ENCODE measurements around the gene PHF21B. TPM values are rescaled to one million over a fixed set of nuclear protein-coding genes. Genes with fewer than 3 reads are reported as not detected.

Gene PHF21B
- total and polyA plus RNA-seq, 11 donors = 0.04 to 1.6 (median 0.47) TPM; not detected in 4

DNA sequence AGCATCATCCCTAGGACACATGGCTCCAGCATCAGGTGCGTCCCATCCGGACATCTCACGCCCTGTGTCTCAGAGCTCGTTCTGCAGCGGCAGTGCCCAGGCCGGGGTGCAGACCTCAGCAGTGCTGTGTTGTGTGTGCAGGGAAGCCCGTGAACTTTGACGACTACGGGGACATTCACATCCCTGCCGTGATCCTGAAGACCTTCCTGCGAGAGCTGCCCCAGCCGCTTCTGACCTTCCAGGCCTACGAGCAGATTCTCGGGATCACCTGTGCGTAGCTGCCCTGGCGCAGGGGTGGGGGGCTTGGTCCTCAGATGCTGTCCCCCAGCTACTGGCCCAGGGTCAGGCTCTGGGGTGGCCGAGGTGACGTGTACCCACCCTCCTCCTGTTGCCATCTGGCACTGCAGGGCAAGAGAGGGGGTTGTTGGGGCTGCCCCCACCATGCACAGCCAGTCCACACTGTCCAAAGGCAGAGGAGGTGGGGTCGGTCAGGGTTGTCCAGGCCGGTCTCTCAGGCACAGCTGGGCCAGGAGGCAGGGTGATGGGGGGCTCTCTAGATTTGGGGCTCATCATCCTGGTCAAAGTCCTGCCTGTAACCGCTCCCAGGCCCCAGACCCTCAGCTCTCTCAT, 160.9 kb downstream of the PHF21B start:
- peaks cover 0 to 12% (median 6%) of the 10 kb centered on the region in 12 donors for H3K9me3 ChIP-seq
- no peaks in the 10 kb centered on the region for H3K4me1 ChIP-seq
- WGBS, 4 donors = 86 to 91% (median 91%) methylated on average over 16 to 21 of the region's 21 CpGs
- H3K27me3 ChIP-seq = peaks cover 0 to 2% (median 0%) of the 10 kb centered on the region in 9 donors
- DNase-seq (no peak), ATAC-seq (peak in 1 of 4 donors; percentile 27)
- H3K36me3 ChIP-seq = no peaks in the 10 kb centered on the region
- H3K4me3 ChIP-seq = no peak overlapping the region
- H3K27ac ChIP-seq = no peak overlapping the region
- TF ChIP-seq, protein P1, sequence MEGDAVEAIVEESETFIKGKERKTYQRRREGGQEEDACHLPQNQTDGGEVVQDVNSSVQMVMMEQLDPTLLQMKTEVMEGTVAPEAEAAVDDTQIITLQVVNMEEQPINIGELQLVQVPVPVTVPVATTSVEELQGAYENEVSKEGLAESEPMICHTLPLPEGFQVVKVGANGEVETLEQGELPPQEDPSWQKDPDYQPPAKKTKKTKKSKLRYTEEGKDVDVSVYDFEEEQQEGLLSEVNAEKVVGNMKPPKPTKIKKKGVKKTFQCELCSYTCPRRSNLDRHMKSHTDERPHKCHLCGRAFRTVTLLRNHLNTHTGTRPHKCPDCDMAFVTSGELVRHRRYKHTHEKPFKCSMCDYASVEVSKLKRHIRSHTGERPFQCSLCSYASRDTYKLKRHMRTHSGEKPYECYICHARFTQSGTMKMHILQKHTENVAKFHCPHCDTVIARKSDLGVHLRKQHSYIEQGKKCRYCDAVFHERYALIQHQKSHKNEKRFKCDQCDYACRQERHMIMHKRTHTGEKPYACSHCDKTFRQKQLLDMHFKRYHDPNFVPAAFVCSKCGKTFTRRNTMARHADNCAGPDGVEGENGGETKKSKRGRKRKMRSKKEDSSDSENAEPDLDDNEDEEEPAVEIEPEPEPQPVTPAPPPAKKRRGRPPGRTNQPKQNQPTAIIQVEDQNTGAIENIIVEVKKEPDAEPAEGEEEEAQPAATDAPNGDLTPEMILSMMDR (IDR thresholded peaks at IDR 0.05) = no peak
- no peak for TF ChIP-seq POLR2A (IDR thresholded peaks at IDR 0.05)
- intact Hi-C loops (cut with DNase I) = no loop called here

DNA sequence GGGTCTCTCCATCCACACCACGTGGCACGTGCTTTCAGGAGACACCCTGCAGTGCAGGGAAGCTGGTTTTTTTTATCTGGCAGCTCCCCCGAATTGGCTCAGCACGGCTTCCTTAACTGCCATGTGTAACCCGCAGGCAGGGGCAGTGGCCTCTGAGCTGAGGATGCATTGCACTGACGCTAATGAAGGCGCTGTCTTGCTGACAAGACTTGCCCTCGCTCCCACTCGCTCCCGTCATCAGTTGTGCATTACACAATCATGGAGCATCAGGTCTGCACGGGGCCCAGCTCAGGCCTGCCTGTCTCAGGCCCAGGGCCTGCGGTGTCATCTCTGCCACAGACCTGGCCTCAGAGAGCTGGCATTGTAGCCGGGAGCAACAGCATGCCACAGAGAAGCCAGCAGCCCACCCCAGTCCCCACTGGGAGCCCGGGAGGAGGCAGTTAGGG, 161.5 kb downstream of the PHF21B start:
- Histone ChIP-seq H3K36me3 (no peaks in the 10 kb centered on the region), H3K27me3 (peaks cover 0 to 2% (median 0%) of the 10 kb centered on the region in 9 donors), H3K4me1 (no peaks in the 10 kb centered on the region), H3K4me3 (no peak overlapping the region), H3K27ac (no peak overlapping the region), H3K9me3 (peaks cover 0 to 13% (median 6%) of the 10 kb centered on the region in 12 donors)
- 60 to 71% (median 68%) methylated on average over 7 to 14 of the region's 14 CpGs for WGBS, 4 donors
- DNase-seq (no peak), ATAC-seq (no peak)
- intact Hi-C loops (cut with DNase I) = no loop called here
- TF ChIP-seq, protein P1 (IDR thresholded peaks at IDR 0.05) = no peak
- TF ChIP-seq POLR2A (IDR thresholded peaks at IDR 0.05) = no peak

DNA sequence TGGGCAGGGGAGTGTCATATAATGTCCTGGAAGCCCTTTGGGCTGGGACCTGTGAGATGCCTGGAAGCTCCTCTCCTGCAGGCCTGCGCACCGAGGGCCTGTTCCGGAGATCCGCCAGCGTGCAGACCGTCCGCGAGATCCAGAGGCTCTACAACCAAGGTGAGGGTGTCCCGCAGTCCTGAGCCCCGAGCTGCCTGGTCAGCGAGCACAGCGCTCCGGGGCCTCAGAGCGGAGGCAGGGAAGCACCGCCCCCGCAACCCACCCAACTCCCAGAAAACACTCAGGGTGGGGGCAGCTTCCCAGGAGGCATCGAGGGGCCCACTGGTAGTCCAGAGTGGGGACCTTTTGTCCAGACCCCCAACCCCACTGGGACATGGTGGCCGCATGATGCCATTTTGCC, 161.9 kb downstream of the PHF21B start:
- intact Hi-C loops (cut with DNase I) = no loop called here
- no peaks in the 10 kb centered on the region for H3K4me1 ChIP-seq
- peaks cover 0 to 13% (median 6%) of the 10 kb centered on the region in 12 donors for H3K9me3 ChIP-seq
- H3K36me3 ChIP-seq = no peaks in the 10 kb centered on the region
- ATAC-seq = no peak
- DNase-seq = peak in 1 of 5 donors; percentile 21
- no peak for TF ChIP-seq POLR2A (IDR thresholded peaks at IDR 0.05)
- no peak overlapping the region for H3K4me3 ChIP-seq
- no peak overlapping the region for H3K27ac ChIP-seq
- H3K27me3 ChIP-seq = peaks cover 0 to 2% (median 0%) of the 10 kb centered on the region in 9 donors
- WGBS, 4 donors = 87 to 94% (median 91%) methylated on average over 17 to 18 of the region's 18 CpGs

DNA sequence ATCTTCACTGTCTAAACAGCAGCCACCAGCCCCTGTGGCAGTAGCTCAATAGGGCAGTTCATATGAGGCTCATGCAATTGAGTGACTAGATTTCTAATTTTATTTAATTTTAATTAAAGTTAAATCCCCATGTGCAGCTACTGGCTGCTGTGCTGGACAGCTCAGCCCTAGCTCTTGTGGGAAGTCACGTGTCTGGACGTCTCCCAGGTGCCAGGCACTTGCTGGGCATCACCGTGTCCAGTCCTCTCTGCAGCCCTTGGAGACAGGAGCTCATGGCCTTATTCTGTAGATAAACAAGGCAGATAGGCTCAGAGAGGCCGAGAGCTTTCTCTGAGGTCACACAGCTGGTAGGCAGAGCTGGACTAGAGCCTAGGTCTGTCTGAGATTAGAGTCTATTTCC, 162.4 kb downstream of the PHF21B start:
- intact Hi-C loops (cut with DNase I) = no loop called here
- Histone ChIP-seq H3K27me3 (peaks cover 0 to 2% (median 0%) of the 10 kb centered on the region in 9 donors), H3K36me3 (no peaks in the 10 kb centered on the region), H3K27ac (no peak overlapping the region), H3K4me1 (no peaks in the 10 kb centered on the region), H3K9me3 (peaks cover 0 to 13% (median 6%) of the 10 kb centered on the region in 12 donors), H3K4me3 (no peak overlapping the region)
- DNase-seq = no peak
- WGBS, 4 donors = 31 to 66% (median 62%) methylated on average over 4 of the region's 4 CpGs
- no peak for ATAC-seq
- no peak for TF ChIP-seq POLR2A (IDR thresholded peaks at IDR 0.05)
- TF ChIP-seq, protein P1 (IDR thresholded peaks at IDR 0.05) = no peak
